HG02884 (cell line): ENCODE results near the gene DDRGK1.
A peak's percentile ranks its signal among the peaks of the same experiment; 100 is the strongest.
"Not testable (repeated sequence)": the region's sequence is repeated elsewhere in the genome, so short reads cannot be mapped to it uniquely, and the experiment has no call there.

ENCODE experiments used
- ATAC-seq: cut with Tn5 transposase; IDR thresholded peaks from one replicate; pipeline ENCODE4 v1.9.1; 2021; ENCODE audit warnings: mild to moderate bottlenecking, moderate library complexity; ENCODE audit not compliant: unreplicated experiment

DDRGK1 gene

DNA sequence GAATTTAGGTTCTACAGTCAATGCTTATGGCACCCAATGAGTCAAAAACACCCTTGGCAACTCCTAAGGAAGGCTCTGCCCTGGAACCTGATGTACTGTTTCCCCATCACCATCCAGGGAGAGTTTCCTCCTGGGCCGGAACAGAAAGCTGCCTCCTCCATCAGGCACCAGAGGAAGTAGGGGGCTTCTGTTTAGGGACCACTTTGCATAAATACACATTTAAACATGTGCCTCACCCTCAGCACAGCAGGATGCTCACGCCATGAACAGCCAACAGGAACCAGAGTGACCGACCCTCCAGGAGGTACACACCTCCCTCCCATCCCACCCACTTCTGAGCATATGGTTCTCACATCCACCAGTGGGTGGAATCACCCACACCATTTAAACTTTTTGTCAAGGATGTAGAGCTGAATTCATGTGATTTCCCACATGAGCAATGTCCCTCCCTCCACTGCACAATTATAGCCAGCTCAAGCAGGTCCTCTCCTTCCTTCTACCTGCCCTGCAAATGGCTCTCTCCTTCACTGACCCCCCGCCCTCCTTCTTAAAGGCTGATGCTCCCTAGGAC lies 14.8 kb downstream of the DDRGK1 start:
- ATAC-seq, result no peak

DNA sequence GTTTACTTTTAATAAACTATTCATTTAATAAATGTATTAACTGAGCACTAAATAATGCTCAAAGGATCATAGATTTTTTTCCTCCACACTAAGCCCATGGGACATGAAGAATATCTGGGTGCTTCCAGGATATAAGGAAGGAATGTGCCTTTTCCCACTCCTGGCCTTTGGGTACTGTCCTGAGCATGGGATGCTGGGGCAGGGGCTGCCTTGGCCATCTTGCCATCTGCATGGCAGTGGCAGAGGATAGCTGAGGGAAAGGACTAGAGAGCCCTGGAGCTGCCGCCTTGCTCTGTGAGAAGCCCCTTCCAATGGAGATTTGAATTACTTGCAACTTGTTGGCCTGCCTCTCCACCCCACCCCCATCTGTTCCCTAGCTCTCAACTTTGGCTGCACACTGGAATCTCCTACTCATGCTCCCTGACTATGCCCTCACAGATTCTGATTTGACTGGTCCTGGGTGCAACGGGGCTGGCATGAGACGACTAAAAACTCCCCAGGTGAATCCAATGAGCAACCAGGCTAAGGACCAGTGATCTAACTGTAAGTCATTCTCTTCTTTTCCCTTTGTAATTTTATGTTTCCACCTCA lies 15.6 kb downstream of the DDRGK1 start:
- ATAC-seq, result no peak

DNA sequence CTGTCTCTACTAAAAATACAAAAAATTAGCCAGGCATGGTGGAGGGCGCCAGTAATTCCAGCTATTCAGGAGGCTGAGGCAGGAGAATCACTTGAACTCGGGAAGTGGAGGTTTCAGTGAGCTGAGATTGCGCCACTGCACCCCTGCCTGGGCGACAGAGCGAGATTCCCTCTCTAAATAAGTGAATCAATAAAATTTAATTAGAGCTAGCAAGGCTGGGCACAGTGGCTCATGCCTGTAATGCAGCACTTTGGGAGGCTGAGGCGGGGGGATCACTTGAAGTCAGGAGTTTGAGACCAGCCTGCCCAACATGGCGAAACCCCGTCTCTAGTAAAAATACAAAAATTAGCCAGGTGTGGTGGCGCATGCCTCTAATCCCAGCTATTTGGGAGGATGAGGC lies 16.6 kb downstream of the DDRGK1 start:
- ATAC-seq, result not testable (repeated sequence)

DNA sequence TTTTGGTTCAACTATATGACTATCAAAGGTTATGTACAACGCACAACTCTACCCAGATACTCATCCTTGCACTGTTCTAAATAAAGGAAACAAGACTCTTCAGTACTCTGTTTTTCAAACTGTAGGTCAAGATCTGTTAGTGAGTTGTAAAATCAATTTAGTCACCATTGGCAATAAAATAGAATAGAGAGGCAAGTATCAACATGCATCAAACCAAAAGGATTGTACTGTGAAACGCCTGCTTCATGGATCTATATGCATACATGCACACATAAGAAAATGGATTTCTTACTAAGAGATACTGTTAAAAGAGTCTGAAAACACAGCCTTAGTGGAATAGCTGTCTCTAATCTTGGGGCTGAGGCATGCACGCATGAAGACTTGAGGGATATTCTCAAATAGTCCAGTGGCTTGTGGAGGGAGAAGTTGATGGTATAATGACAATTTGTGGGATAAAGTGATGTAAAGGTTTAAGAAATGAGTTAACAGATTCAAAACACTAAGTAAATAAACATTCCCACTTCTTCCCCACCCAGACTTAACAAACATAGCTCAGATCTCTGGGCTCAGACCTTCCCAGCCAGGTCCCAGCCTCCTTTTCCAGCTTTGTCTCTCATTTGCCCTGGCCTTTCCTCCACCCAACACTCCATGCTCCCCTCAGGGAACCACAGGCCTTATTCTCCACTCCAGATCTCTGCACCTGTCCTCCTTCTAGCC lies 20.4 kb downstream of the DDRGK1 start:
- no peak for ATAC-seq

DNA sequence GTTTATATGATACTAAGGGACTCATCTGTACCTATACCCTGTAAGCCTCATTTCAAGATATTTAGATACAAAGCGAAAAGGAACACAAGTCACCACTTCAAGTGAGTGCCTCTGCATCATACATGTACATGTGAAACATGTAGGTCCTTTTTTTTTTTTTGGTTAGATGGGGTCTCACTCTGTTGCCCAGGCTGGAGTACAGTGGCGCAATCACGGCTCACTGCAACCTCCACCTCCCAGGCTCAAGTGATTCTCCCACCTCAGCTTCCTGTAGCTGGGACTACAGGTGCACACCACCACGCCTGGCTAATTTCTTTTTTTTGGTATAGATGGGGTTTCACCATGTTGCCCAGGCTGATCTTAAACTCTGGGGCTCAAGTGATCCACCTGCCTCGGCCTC lies 22.1 kb downstream of the DDRGK1 start:
- ATAC-seq, result not testable (repeated sequence)

DNA sequence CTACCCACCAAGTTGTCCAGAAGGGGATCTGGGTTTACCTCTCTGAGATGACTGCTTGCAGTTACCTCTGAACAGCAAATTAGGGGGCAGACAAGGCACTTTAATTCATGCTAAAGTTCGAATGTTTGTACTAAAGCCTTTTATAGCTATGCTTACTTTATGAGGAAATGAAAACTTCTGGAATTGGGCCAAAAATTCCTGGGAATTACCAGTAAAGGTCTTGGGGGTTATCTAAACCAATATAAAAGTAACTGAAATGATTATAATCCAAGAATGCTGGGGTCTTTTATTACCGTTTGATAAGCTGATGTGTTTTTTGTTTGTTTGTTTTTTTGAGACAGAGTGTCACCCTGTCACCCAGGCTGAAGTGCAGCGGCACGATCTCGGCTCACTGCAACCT lies 23.2 kb downstream of the DDRGK1 start:
- no peak for ATAC-seq

GRCh38 chr20:3180319-3180718 lies 24.2 kb downstream of the DDRGK1 start:
- ATAC-seq, result no peak

- no peak for ATAC-seq
Observed at GRCh38 chr20:3177746-3178485, 26.6 kb downstream of the DDRGK1 start.

- no peak for ATAC-seq
Observed at GRCh38 chr20:3175270-3175669, 29.2 kb downstream of the DDRGK1 start.

DNA sequence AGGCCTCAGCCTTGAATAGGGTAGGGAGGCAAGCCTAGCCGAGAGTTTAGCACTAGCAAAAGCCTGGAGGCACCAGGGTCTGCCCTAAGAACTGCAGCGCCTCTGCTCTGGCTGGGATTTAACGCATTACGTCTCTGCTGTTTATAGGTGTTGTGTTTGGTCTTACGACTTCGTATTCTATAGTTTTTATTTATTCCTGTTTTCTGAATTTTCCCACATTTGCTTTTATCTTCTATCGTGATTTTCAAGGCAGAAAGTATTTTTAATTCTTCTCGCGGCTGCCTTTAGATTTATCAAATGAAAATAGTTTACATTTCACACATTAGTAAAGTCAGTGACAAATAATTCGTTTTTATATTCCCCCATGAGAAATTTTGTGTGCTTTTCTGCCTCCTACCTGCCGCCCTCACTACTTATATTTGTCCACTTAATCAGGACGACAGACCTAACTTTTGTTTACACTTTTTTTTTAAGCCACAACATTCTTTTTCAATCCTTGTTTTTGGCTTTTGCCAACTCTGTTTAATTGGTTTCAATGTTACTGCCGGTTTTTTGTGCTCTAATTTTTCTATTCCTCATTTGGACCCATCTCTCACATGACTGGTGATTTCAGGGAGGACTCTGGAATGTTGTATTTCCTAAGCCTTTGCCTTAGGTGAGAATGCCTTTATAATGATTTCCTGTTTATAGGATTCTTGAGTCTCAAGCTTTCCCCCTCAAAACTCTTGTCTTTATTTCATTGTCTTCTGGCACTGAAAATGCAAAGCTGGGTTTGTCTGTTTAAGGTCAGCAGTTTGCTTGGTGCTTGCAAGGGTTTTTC lies 29.8 kb downstream of the DDRGK1 start:
- no peak for ATAC-seq

GRCh38 chr20:3173610-3174441 lies 30.7 kb downstream of the DDRGK1 start:
- peak; percentile 83 for ATAC-seq

DNA sequence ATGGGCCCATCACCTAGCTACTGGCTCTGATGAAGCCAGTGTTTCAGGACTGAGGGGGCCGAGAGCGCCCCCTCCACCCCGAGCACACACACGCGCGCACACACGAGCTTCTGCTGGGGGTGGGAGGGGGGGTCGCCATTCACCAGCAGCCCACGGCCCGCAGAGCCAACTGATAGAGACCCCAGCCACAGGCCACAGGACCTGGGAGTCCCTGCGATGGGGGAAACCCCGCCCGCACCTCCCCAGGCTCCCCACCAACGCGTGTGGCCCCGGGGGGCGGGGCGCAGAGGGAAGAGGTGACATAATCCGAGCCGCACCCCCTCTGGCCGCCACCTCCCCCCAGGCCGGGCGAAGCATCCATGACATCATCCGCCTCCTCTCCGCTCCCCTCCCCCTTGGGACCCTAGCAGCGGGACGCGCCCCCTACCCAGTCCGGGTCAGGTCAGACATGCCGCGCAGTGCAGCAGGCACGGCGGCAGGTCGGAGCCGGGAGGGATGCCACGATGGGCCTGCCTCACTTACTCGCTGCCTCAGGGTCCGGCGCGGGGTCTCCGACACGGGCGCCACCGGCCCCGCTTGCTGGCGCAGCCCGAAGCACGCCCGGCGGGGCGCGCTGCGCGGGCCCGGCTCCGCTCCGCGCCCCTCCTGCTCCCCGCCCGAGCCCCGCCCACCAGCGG lies 31.4 kb downstream of the DDRGK1 start, which contains the start of gene LZTS3:
Gene LZTS3, minus strand, starts transcription at position 617 of the 677 bp plus-strand sequence. CDS start 6,386 bp downstream, outside the sequence.
- ATAC-seq, result peak; percentile 45

- ATAC-seq, result no peak
Observed at GRCh38 chr20:3172126-3172932, 32.2 kb downstream of the DDRGK1 start.

- ATAC-seq, result no peak
Observed at GRCh38 chr20:3171391-3172125, 32.9 kb downstream of the DDRGK1 start.

DNA sequence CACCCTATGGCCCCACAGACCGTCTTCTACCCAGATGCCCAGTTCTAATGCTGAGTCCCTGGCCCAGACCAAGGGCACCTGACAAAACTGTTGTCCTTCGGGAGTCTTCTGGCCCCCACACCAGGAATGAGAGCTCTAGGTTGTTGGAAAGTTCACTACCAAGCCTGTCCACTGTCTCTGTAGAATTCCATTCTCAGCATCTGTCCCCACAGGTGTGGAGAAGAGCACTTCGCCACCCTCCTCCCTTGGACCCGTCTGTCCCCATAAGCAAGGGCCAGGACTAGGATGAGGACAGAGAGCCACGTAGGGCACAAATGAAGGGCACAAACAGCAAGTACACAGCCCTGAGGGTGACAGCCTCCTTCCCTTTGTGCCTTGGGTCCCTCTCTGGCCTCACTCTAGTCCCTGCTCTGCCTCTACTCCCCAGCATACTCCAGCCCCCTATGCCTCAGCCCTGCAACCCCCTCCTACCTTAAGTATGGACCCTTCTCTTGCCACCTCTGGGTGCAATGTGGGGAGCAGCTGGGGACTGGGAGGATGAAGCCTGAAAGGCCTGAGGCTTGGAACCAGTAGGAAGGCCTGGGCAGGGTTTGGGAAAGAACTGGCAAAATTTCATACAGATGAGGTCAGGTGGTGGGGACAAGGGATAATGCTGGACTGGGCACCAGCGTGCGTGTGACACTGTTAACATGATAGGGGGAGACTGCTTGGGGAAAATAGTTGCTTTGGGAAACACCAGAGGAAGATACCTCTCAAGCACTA lies 35.5 kb downstream of the DDRGK1 start:
- ATAC-seq, result no peak

- ATAC-seq, result no peak
Observed at GRCh38 chr20:3168079-3168828, 36.2 kb downstream of the DDRGK1 start.
